H9 (cell line): ENCODE data around the gene RPS6KB2. TPM values are rescaled to one million over a fixed set of nuclear protein-coding genes. Genes with fewer than 3 reads are reported as not detected.

Experiments
- DNase-seq: peaks from one replicate; pipeline ENCODE4 v3.0.0-alpha.2; 2017
- H2AFZ ChIP-seq: one replicate; pipeline ENCODE4 v1.6.1; 2013; ENCODE audit warnings: mild to moderate bottlenecking, low read length, control low read depth, moderate library complexity
- H2AK5ac ChIP-seq: 2 replicates; pipeline ENCODE4 v1.6.1; 2013; ENCODE audit warnings: low read length, control low read depth, mixed read lengths; ENCODE audit not compliant: insufficient read length
- H2BK120ac ChIP-seq: one replicate; pipeline ENCODE4 v1.6.1; 2013; ENCODE audit warnings: low read depth, mild to moderate bottlenecking, low read length, control low read depth, inconsistent platforms; ENCODE audit not compliant: poor library complexity, severe bottlenecking
- H2BK12ac ChIP-seq: 2 replicates; pipeline ENCODE4 v1.6.1; 2013; ENCODE audit warnings: low read length, control low read depth, mixed read lengths, low read depth; ENCODE audit not compliant: insufficient read length
- H2BK15ac ChIP-seq: 2 replicates; pipeline ENCODE4 v1.6.1; 2013; ENCODE audit warnings: low read depth, low read length, control low read depth
- H2BK20ac ChIP-seq: one replicate; pipeline ENCODE4 v1.6.1; 2013; ENCODE audit warnings: low read depth, mild to moderate bottlenecking, low read length, control low read depth, inconsistent platforms; ENCODE audit not compliant: poor library complexity, severe bottlenecking
- H2BK5ac ChIP-seq: 2 replicates; pipeline ENCODE4 v1.6.1; 2013; ENCODE audit warnings: low read length, control low read depth, mixed read lengths; ENCODE audit not compliant: insufficient read length
- H3K14ac ChIP-seq: 2 replicates; pipeline ENCODE4 v1.6.1; 2013; ENCODE audit warnings: low read length, control low read depth; ENCODE audit not compliant: insufficient read depth
- H3K18ac ChIP-seq: 2 replicates; pipeline ENCODE4 v1.6.1; 2013; ENCODE audit warnings: low read depth, mild to moderate bottlenecking, mixed read lengths, low read length, control low read depth; ENCODE audit not compliant: insufficient read length
- H3K23ac ChIP-seq: 2 replicates; pipeline ENCODE4 v1.6.1; 2013; ENCODE audit warnings: low read length, control low read depth, mixed read lengths, low read depth; ENCODE audit not compliant: insufficient read length
- H3K23me2 ChIP-seq: 2 replicates; pipeline ENCODE4 v1.6.1; 2013; ENCODE audit warnings: low read depth, mild to moderate bottlenecking, mixed read lengths, low read length, control low read depth; ENCODE audit not compliant: insufficient read length, poor library complexity, severe bottlenecking
- H3K27ac ChIP-seq: 2 replicates; pipeline ENCODE4 v1.5.1; 2013; ENCODE audit warnings: low read length, control low read depth, mixed read lengths, low read depth; ENCODE audit not compliant: insufficient read length
- H3K27me3 ChIP-seq: 2 replicates; pipeline ENCODE4 v1.6.1; 2013; ENCODE audit warnings: low read length, control low read depth, inconsistent platforms; ENCODE audit not compliant: insufficient read depth
- H3K4ac ChIP-seq: 2 replicates; pipeline ENCODE4 v1.6.1; 2013; ENCODE audit warnings: low read depth, mild to moderate bottlenecking, control low read depth, inconsistent platforms, low read length, moderate library complexity
- H3K4me1 ChIP-seq: 2 replicates; pipeline ENCODE4 v1.6.1; 2013; ENCODE audit warnings: low read length, control low read depth, inconsistent platforms; ENCODE audit not compliant: insufficient read depth
- H3K4me2 ChIP-seq: 2 replicates; pipeline ENCODE4 v1.6.1; 2013; ENCODE audit warnings: low read length, control low read depth, mixed read lengths; ENCODE audit not compliant: insufficient read length, insufficient read depth
- H3K56ac ChIP-seq: 2 replicates; pipeline ENCODE4 v1.6.1; 2013; ENCODE audit warnings: low read depth, mild to moderate bottlenecking, mixed read lengths, low read length, control low read depth; ENCODE audit not compliant: insufficient read length
- H3K79me1 ChIP-seq: 2 replicates; pipeline ENCODE4 v1.6.1; 2013; ENCODE audit warnings: low read depth, mild to moderate bottlenecking, moderate library complexity, low read length, control low read depth, inconsistent platforms; ENCODE audit not compliant: insufficient read depth, poor library complexity, severe bottlenecking
- H3K79me2 ChIP-seq: 2 replicates; pipeline ENCODE4 v1.6.1; 2013; ENCODE audit warnings: low read length, control low read depth, inconsistent platforms; ENCODE audit not compliant: insufficient read depth
- H3K9ac ChIP-seq: 2 replicates; pipeline ENCODE4 v1.6.1; 2013; ENCODE audit warnings: low read length, control low read depth, mixed read lengths; ENCODE audit not compliant: insufficient read length; ENCODE audit errors: extremely low read depth
- H3K9me3 ChIP-seq: one replicate; pipeline ENCODE4 v1.6.1; 2013; ENCODE audit warnings: low read depth, low read length, inconsistent platforms; ENCODE audit not compliant: control insufficient read depth
- H3T11ph ChIP-seq: one replicate; pipeline ENCODE4 v1.6.1; 2013; ENCODE audit warnings: mild to moderate bottlenecking, low read length, control low read depth, inconsistent platforms
- H4K20me1 ChIP-seq: one replicate; pipeline ENCODE4 v1.6.1; 2013; ENCODE audit not compliant: control insufficient read depth, insufficient read length, insufficient read depth
- H4K5ac ChIP-seq: 2 replicates; pipeline ENCODE4 v1.6.1; 2013; ENCODE audit warnings: low read depth, mild to moderate bottlenecking, mixed read lengths, low read length, control low read depth; ENCODE audit not compliant: insufficient read length
- H4K8ac ChIP-seq: replicated peaks from 2 replicates; pipeline ENCODE4 v1.6.1; 2013; ENCODE audit warnings: low read length, control low read depth, mixed read lengths, low read depth; ENCODE audit not compliant: insufficient read length
- H4K91ac ChIP-seq: 2 replicates; pipeline ENCODE4 v1.6.1; 2013; ENCODE audit warnings: low read depth, mild to moderate bottlenecking, moderate library complexity, mixed read lengths, low read length, control low read depth; ENCODE audit not compliant: insufficient read length
- H3K27ac Mint-ChIP-seq, 3 experiments: 2 replicates in 2 of 3; 3 replicates in 1 of 3; pipeline ENCODE4 v1.8.0; 2020 to 2021; ENCODE audit warnings: mixed read lengths in 3 of 3, mild to moderate bottlenecking in 1 of 3, moderate library complexity in 1 of 3
- H3K27me3 Mint-ChIP-seq: 2 replicates; pipeline ENCODE4 v1.8.0; 2021; ENCODE audit warnings: low read depth, mild to moderate bottlenecking, moderate library complexity, mixed read lengths
- H3K36me3 Mint-ChIP-seq, 3 experiments: 2 replicates in 2 of 3; 3 replicates in 1 of 3; pipeline ENCODE4 v1.8.0; 2020 to 2021; ENCODE audit warnings: low read depth in 3 of 3, mixed read lengths in 3 of 3; ENCODE audit not compliant: insufficient read depth in 1 of 3
- H3K4me1 Mint-ChIP-seq, 2 experiments: 2 replicates each; pipeline ENCODE4 v1.8.0; 2020; ENCODE audit warnings: mixed read lengths in 2 of 2
- H3K4me3 Mint-ChIP-seq, 2 experiments: 2 replicates in 1 of 2; 3 replicates in 1 of 2; pipeline ENCODE4 v1.8.0; 2020 to 2021; ENCODE audit warnings: mild to moderate bottlenecking in 2 of 2, mixed read lengths in 2 of 2, moderate library complexity in 1 of 2
- H3K9me3 Mint-ChIP-seq, 2 experiments: 2 replicates in 1 of 2; 3 replicates in 1 of 2; pipeline ENCODE4 v1.8.0; 2020; ENCODE audit warnings: mild to moderate bottlenecking in 2 of 2, mixed read lengths in 2 of 2, moderate library complexity in 1 of 2
- CTCF ChIP-seq: fragments of 200-600 bp; sonication (generic); conservative IDR thresholded peaks from 3 replicates; pipeline ENCODE4 v1.8.0; 2021; ENCODE audit warnings: antibody characterized with exemption, mild to moderate bottlenecking
- WGBS: extraction: QIAGEN DNeasy Blood & Tissue Kit; methylation state at CpG from one replicate; pipeline ENCODE4 v1.1.7; 2013; ENCODE audit warnings: missing lambda C conversion rate, low lambda C conversion rate, mixed read lengths; ENCODE audit not compliant: insufficient read length; ENCODE audit errors: extremely low coverage; 5-methylcytosine and 5-hydroxymethylcytosine counted together
- total RNA-seq: library from RNA; stranded (reverse); gene quantifications from 2 replicates; pipeline ENCODE4 v1.2.1, GENCODE V29; 2021

Gene RPS6KB2
- total RNA-seq, 1 experiment from 2014 or later, result 51.7 TPM

- WGBS, result no CpG with 5 or more reads among the region's 97 CpGs
- Histone ChIP-seq H4K8ac (no peak overlapping the region), H3K9me3 (no peaks in the 10 kb centered on the region), H2BK15ac (no peak overlapping the region), H3K27me3 (no peaks in the 10 kb centered on the region), H3K14ac (no peak overlapping the region; the same call in 1 of the 2 replicates), H3K4ac (no peak overlapping the region), H2AFZ (no peak overlapping the region), H3K4me1 (no peaks in the 10 kb centered on the region), H3K23me2 (no peaks in the 10 kb centered on the region), H4K5ac (no peak overlapping the region), H3K23ac (no peak overlapping the region), H3K27ac (no peak overlapping the region), H2BK120ac (no peak overlapping the region), H4K20me1 (no peaks in the 10 kb centered on the region), H2BK5ac (no peak overlapping the region), H3T11ph (no peak overlapping the region), H3K79me2 (no peaks in the 10 kb centered on the region), H4K91ac (no peak overlapping the region), H3K9ac (no peak overlapping the region), H3K79me1 (no peaks in the 10 kb centered on the region), H2BK12ac (no peak overlapping the region), H2BK20ac (no peak overlapping the region), H2AK5ac (no peak overlapping the region), H3K18ac (no peak overlapping the region), H3K56ac (no peak overlapping the region), H3K4me2 (peak overlapping the region; percentile 33)
- no peaks in the 10 kb centered on the region; a peak in 1 of 5 replicates for H3K9me3 Mint-ChIP-seq
- H3K4me3 Mint-ChIP-seq, result peak overlapping the region; percentile 55 to 82
- DNase-seq, result peak; percentile 98
- peaks cover 14% of the 10 kb centered on the region for H3K27me3 Mint-ChIP-seq
- H3K27ac Mint-ChIP-seq, result peak overlapping the region in 2 of 3 experiments; percentile 77 to 83; a peak in 2 of 7 replicates
- peaks cover 28 to 31% of the 10 kb centered on the region in 2 experiments for H3K4me1 Mint-ChIP-seq
- TF ChIP-seq CTCF, result no peak
- H3K36me3 Mint-ChIP-seq, result peaks cover 0 to 1% (median 0%) of the 10 kb centered on the region in 3 experiments; a peak in 1 of 7 replicates
These were observed 7.5 kb upstream of the RPS6KB2 start for GRCh38 chr11:67420646-67421429.
